LNCaP clone FGC (cell line): Measurements from ENCODE around the gene FMN1.

Experiments used
- DNase-seq: peaks from one replicate; pipeline ENCODE4 v3.0.0-alpha.2; 2011; ENCODE audit warnings: low read depth
- H3K4me3 ChIP-seq: 2 replicates; pipeline ENCODE4 v1.5.1; 2011; ENCODE audit warnings: mild to moderate bottlenecking, low read depth, low read length, control low read depth
- CTCF ChIP-seq: IDR thresholded peaks from 2 replicates; pipeline ENCODE4 v1.5.1; 2012; ENCODE audit warnings: mild to moderate bottlenecking; ENCODE audit not compliant: control insufficient read depth, insufficient read depth; ENCODE audit errors: extremely low read depth

Gene FMN1

DNA sequence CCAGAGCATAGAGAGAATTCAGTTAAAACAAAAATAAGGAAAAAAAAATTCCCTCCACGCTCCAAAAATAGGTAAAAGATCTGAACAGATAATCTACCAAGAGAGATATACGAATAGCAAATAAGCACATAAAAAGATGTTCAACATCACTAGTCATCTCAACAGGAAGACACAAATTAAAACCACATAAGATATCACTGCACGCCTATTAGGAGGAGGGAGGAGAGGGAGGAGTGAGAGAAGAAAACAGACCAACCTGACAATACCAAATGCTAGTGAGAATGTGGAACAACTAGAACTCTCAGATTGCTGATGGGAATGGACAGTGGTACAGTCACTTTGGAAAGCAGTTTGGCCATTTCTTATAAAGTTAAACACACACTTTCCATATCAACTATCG is 212.5 kb downstream of the FMN1 start:
- no peak for TF ChIP-seq CTCF
- H3K4me3 ChIP-seq, result no peak overlapping the region
- no peak for DNase-seq

DNA sequence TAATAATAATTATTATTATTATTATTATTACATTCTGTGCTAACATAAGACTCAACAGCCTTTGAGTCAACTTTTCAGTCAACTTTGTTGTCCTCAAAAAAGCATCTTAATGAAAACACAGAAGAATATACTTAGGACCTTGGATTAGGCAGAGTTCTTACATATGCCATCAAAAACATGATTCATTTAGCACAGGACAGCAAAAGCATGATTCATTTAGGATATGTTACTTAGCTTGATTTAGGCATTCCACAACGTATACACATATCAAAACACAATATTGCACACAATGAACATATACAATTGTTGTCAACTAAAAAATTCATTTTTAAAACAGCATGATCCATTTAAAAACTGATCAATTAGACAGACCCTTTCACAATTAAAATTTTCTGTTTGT is 213.0 kb downstream of the FMN1 start:
- no peak for TF ChIP-seq CTCF
- H3K4me3 ChIP-seq, result no peak overlapping the region
- DNase-seq, result no peak

DNA sequence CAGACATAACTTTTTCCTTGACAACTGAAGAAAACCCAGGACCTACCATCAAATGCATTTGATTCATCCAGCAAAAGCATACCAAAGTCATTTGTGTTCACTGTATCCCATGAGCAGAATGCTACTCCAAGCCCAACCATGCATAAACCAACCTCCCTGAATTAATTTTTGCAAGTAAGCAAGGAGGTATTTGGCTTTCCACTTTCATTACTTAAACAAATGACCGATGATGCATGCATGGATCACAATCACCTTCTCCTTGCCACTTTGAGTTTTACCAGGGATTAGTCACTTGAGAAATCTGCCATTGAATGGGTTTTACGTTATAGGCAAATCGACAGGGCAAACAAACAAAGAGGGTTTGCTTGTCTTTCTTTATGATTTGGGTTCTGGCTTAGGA is 214.8 kb downstream of the FMN1 start:
- H3K4me3 ChIP-seq, result no peak overlapping the region
- TF ChIP-seq CTCF, result no peak
- no peak for DNase-seq

DNA sequence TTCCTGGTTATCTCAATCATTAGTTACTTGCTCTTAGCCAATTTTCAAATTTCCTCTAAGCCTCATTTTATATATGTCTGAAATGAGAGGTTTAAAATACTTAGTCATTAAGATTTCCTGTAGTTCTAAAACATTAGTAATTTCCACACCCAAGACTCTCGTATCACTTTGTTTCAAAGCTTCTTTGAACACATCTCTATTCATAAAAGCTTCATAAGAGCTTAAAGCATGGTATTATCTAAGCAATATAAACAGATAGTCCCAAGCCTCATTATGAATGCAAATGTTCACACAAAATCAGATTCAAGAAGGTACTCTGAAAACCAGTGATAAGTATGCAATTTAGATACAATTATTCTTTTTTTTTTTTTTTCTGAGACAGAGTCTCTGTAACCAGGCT is 217.0 kb downstream of the FMN1 start:
- no peak for TF ChIP-seq CTCF
- no peak overlapping the region for H3K4me3 ChIP-seq
- DNase-seq, result no peak

DNA sequence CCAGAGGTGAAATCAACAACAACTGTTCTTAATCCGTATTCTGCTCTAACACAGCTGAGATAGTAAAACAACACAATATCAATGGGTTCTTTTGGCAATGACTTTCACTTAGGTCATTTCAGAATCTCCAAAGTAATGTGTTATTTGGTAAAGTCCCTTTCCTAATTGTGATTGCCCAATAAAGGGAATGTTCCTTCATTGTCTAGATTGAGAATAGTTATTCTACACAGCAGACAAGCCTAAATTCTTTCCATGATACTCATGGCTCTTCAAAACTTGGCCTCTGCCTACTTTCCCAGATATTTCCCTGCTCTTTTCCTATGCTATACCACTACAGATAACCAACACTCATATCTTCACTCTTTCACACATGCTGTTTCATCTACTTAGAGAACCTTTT is 219.8 kb downstream of the FMN1 start:
- DNase-seq, result no peak
- no peak for TF ChIP-seq CTCF

GRCh38 chr15:32972686-32973085 is 221.8 kb downstream of the FMN1 start:
- no peak overlapping the region for H3K4me3 ChIP-seq
- no peak for TF ChIP-seq CTCF
- no peak for DNase-seq

More for the DNA sequence above, 219.8 kb downstream of the FMN1 start:
- H3K4me3 ChIP-seq, result no peak overlapping the region

DNA sequence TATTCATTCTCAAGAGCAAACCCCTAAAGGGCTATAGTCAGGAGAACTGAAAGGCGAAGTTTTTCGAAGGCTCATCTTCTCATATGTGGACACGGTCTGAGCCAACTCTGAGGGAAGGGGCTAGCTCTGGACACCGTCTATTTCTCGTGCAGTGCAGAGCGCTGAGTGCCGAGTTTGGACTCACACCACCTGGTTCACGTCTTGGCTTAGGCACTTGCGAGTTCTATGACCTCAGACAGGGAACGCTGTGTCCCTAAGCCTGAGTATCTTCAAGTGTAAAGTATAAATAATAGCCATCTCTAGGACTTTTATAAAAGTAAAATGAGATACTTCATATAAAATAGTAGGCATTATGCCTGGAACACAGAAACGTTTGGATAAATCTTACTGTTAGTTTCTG is 223.7 kb downstream of the FMN1 start:
- no peak overlapping the region for H3K4me3 ChIP-seq
- TF ChIP-seq CTCF, result no peak
- DNase-seq, result no peak
